HCT116 (cell line): ENCODE results near the gene PLPP6. TPM values are rescaled to one million over a fixed set of nuclear protein-coding genes. Genes with fewer than 3 reads are reported as not detected.

ENCODE experiments used
- ATAC-seq: fragments of 200-7000 bp; cut with Tn5 transposase; 2 replicates; pipeline ENCODE4 v1.9.1; 2020; ENCODE audit warnings: mild to moderate bottlenecking, moderate library complexity
- BruUV-seq: library from RNA; stranded (reverse); fragments of 400-500 nt; replicated peaks from 2 replicates; lab custom pipeline; 2021; lab: Mats Ljungman, UMichigan
- CTCF ChIA-PET: fragments of 300-600 bp; sonication (Branson Sonifier 250); formaldehyde crosslinking; loops from one replicate; lab custom pipeline; 2021; ENCODE audit warnings: antibody characterized with exemption; lab: Charles Lee
- POLR2A ChIA-PET: fragments of 300-600, 350-600 bp; sonication (Branson Sonifier 250); formaldehyde crosslinking; loops from one replicate; lab custom pipeline; 2021; ENCODE audit warnings: antibody characterized with exemption; lab: Charles Lee
- RAD21 ChIA-PET, 2 experiments: fragments of 300-600 bp; sonication (Branson Sonifier 250); formaldehyde crosslinking; loops; one replicate each; lab custom pipeline; 2023; ENCODE audit warnings: low total read pairs in 2 of 2; ENCODE audit not compliant: uncharacterized antibody in 2 of 2, unreplicated experiment in 2 of 2, low non-redundant PET in 1 of 2; lab: Charles Lee
- DNase-seq: peaks from one replicate; pipeline ENCODE4 v3.0.0-alpha.2; 2010; ENCODE audit warnings: low read depth, low spot score
- H2AFZ ChIP-seq: fragments of 200-600 bp; shearing (Covaris generic), sonication (generic); 2 replicates; pipeline ENCODE4 v1.6.1; 2017; ENCODE audit warnings: low read depth, mixed run types, mixed read lengths, antibody characterized with exemption, low read length; ENCODE audit not compliant: poor library complexity, severe bottlenecking
- H3K27ac ChIP-seq: 2 replicates; pipeline ENCODE4 v1.5.1; 2012; ENCODE audit warnings: low read depth, low read length
- H3K27me3 ChIP-seq: fragments of 200-600 bp; sonication (generic); 2 replicates; pipeline ENCODE4 v1.6.1; 2016; ENCODE audit warnings: mixed run types, low read length, mixed read lengths; ENCODE audit not compliant: insufficient read depth
- H3K36me3 ChIP-seq, 2 experiments: fragments of 200-500 bp in 1 of 2; fragments of 200-600 bp in 1 of 2; sonication (Bioruptor generic) in 1 of 2; sonication (generic) in 1 of 2; 2 replicates each; pipeline versions ENCODE4 v1.5.1 to v1.6.1; 2014 to 2016; ENCODE audit warnings: low read length in 2 of 2, inconsistent platforms in 1 of 2, mixed read lengths in 1 of 2, mixed run types in 1 of 2; ENCODE audit not compliant: insufficient read depth in 2 of 2, control insufficient read depth in 1 of 2
- H3K4me1 ChIP-seq, 2 experiments: fragments of 200-600 bp in 1 of 2; sonication (generic) in 1 of 2; 2 replicates each; pipeline versions ENCODE4 v1.5.1 to v1.6.1; 2012 to 2017; ENCODE audit warnings: low read length in 2 of 2, inconsistent platforms in 1 of 2, mild to moderate bottlenecking in 1 of 2, mixed read lengths in 1 of 2, mixed run types in 1 of 2, moderate library complexity in 1 of 2; ENCODE audit not compliant: insufficient read depth in 2 of 2, control insufficient read depth in 1 of 2
- H3K4me2 ChIP-seq: fragments of 200-600 bp; sonication (generic); 2 replicates; pipeline ENCODE4 v1.6.1; 2017; ENCODE audit warnings: mixed run types, low read length, mixed read lengths
- H3K4me3 ChIP-seq, 2 experiments: fragments of 200-600 bp in 1 of 2; sonication (generic) in 1 of 2; replicated peaks in 1 of 2; 2 replicates each; pipeline ENCODE4 v1.5.1; 2011 to 2016; ENCODE audit warnings: low read length in 2 of 2, control low read depth in 1 of 2, low read depth in 1 of 2, mild to moderate bottlenecking in 1 of 2, mixed read lengths in 1 of 2, mixed run types in 1 of 2
- H3K79me2 ChIP-seq: fragments of 200-600 bp; sonication (generic); 2 replicates; pipeline ENCODE4 v1.6.1; 2017; ENCODE audit warnings: mild to moderate bottlenecking, mixed run types, low read length, moderate library complexity, mixed read lengths; ENCODE audit not compliant: insufficient read depth
- H3K9ac ChIP-seq: fragments of 200-600 bp; sonication (generic); 2 replicates; pipeline ENCODE4 v1.6.1; 2016; ENCODE audit warnings: low read length, mixed read lengths
- H3K9me2 ChIP-seq: fragments of 200-600 bp; sonication (generic), shearing (Covaris generic); 2 replicates; pipeline ENCODE4 v1.6.1; 2017; ENCODE audit warnings: mixed run types, mild to moderate bottlenecking, moderate library complexity; ENCODE audit not compliant: insufficient read depth
- H3K9me3 ChIP-seq, 2 experiments: fragments of 200-500 bp in 1 of 2; fragments of 200-600 bp in 1 of 2; sonication (Bioruptor generic) in 1 of 2; sonication (generic) in 1 of 2; 2 replicates each; pipeline ENCODE4 v1.6.1; 2014 to 2017; ENCODE audit warnings: low read length in 2 of 2, mixed read lengths in 2 of 2, inconsistent platforms in 1 of 2, low read depth in 1 of 2, mild to moderate bottlenecking in 1 of 2, mixed run types in 1 of 2, moderate library complexity in 1 of 2; ENCODE audit not compliant: control insufficient read depth in 1 of 2, insufficient read depth in 1 of 2
- H4K20me1 ChIP-seq: fragments of 200-600 bp; sonication (generic), shearing (Covaris generic); 2 replicates; pipeline ENCODE4 v1.6.1; 2017; ENCODE audit warnings: mixed run types, mild to moderate bottlenecking, moderate library complexity; ENCODE audit not compliant: insufficient read depth
- CEBPB ChIP-seq: IDR thresholded peaks from 2 replicates; pipeline ENCODE4 v1.6.1; 2012; ENCODE audit warnings: low read depth
- ELF1 ChIP-seq: IDR thresholded peaks from 2 replicates; pipeline ENCODE4 v1.6.1; 2012; ENCODE audit warnings: low read depth, borderline replicate concordance
- EZH2 ChIP-seq: fragments of 200-600 bp; sonication (generic); IDR thresholded peaks from 2 replicates; pipeline ENCODE4 v1.6.1; 2017; ENCODE audit warnings: antibody characterized with exemption, mixed run types
- EZH2phosphoT487 ChIP-seq: fragments of 200-600 bp; IDR thresholded peaks from 2 replicates; pipeline ENCODE4 v1.6.1; 2018; ENCODE audit warnings: antibody characterized with exemption, borderline replicate concordance
- JUND ChIP-seq: IDR thresholded peaks from 2 replicates; pipeline ENCODE4 v1.6.1; 2012
- POLR2A ChIP-seq: IDR thresholded peaks from 2 replicates; pipeline ENCODE4 v1.7.0; 2011; ENCODE audit warnings: borderline replicate concordance; ENCODE audit not compliant: insufficient read depth, insufficient read length; ENCODE audit errors: extremely low read depth
- POLR2AphosphoS5 ChIP-seq: IDR thresholded peaks from 2 replicates; pipeline ENCODE4 v1.6.1; 2011; ENCODE audit warnings: mild to moderate bottlenecking, low read depth, low read length, moderate library complexity
- RAD21 ChIP-seq: IDR thresholded peaks from 2 replicates; pipeline ENCODE4 v1.6.1; 2012; ENCODE audit warnings: low read depth, mild to moderate bottlenecking
- SIN3A ChIP-seq: IDR thresholded peaks from 2 replicates; pipeline ENCODE4 v1.6.1; 2012; ENCODE audit warnings: low read depth
- SP1 ChIP-seq: IDR thresholded peaks from 2 replicates; pipeline ENCODE4 v1.6.1; 2012; ENCODE audit warnings: low read depth
- TCF7L2 ChIP-seq: IDR thresholded peaks from 2 replicates; pipeline ENCODE4 v1.7.0; 2011; ENCODE audit warnings: borderline replicate concordance, inconsistent platforms; ENCODE audit not compliant: insufficient read depth, insufficient read length; ENCODE audit errors: extremely low read depth
- YY1 ChIP-seq: IDR thresholded peaks from 2 replicates; pipeline ENCODE4 v1.6.1; 2011; ENCODE audit warnings: low read length, low read depth, moderate library complexity, mild to moderate bottlenecking; ENCODE audit not compliant: insufficient replicate concordance; ENCODE audit errors: extremely low read depth
- ZNF274 ChIP-seq: fragments of 200-500 bp; sonication (Bioruptor generic); IDR thresholded peaks from 2 replicates; pipeline ENCODE4 v1.6.1; 2014; ENCODE audit warnings: mild to moderate bottlenecking, low read depth, low read length, inconsistent platforms
- intact Hi-C: fragments of 100-400 bp; cut with micrococcal nuclease; formaldehyde crosslinking; loops from 2 replicates; pipeline ENCODE4 v1.10.0; 2022
- total RNA-seq: library from RNA; stranded (reverse); gene quantifications from one replicate; pipeline ENCODE4 v1.2.1, GENCODE V29; 2021; ENCODE audit not compliant: unreplicated experiment
- TF ChIP-seq, protein P1 (sequence below): IDR thresholded peaks from 2 replicates; pipeline ENCODE4 v1.6.1; 2011; ENCODE audit warnings: mild to moderate bottlenecking, low read length, moderate library complexity; ENCODE audit not compliant: insufficient replicate concordance; ENCODE audit errors: extremely low read depth
- TF ChIP-seq, protein P2 (sequence below): IDR thresholded peaks from 2 replicates; pipeline ENCODE4 v1.6.1; 2012
- TF ChIP-seq, protein P3 (sequence below): IDR thresholded peaks from 2 replicates; pipeline ENCODE4 v1.6.1; 2012; ENCODE audit warnings: low read depth

PLPP6 gene
- total RNA-seq, 1 experiment from 2014 or later = 5.0 TPM

DNA sequence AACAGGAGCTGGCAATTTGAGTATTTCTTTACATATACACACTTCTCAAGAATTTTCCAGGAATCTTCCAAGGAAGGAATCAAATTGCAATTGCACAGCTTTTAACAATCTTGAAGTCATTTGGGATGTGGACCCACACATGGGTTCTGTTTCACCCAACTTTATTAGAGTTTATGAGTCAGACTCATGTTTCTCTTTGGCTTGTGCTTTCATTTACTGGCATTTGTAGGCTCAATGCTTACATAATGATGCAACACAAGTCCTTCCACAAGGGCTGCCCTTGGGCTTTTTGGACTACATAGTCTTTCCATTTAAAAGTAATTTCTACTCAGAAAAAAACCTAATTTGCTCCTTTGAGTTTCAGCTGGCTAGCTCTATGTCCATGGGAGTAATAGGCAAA is 12.7 kb downstream of the PLPP6 start (continued):
- TF ChIP-seq, protein P1, sequence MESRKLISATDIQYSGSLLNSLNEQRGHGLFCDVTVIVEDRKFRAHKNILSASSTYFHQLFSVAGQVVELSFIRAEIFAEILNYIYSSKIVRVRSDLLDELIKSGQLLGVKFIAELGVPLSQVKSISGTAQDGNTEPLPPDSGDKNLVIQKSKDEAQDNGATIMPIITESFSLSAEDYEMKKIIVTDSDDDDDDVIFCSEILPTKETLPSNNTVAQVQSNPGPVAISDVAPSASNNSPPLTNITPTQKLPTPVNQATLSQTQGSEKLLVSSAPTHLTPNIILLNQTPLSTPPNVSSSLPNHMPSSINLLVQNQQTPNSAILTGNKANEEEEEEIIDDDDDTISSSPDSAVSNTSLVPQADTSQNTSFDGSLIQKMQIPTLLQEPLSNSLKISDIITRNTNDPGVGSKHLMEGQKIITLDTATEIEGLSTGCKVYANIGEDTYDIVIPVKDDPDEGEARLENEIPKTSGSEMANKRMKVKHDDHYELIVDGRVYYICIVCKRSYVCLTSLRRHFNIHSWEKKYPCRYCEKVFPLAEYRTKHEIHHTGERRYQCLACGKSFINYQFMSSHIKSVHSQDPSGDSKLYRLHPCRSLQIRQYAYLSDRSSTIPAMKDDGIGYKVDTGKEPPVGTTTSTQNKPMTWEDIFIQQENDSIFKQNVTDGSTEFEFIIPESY = no peak
- TF ChIP-seq ZNF274 (no peak), RAD21 (no peak), CEBPB (no peak), POLR2AphosphoS5 (no peak)
- TF ChIP-seq, protein P2, sequence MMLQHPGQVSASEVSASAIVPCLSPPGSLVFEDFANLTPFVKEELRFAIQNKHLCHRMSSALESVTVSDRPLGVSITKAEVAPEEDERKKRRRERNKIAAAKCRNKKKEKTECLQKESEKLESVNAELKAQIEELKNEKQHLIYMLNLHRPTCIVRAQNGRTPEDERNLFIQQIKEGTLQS = no peak

DNA sequence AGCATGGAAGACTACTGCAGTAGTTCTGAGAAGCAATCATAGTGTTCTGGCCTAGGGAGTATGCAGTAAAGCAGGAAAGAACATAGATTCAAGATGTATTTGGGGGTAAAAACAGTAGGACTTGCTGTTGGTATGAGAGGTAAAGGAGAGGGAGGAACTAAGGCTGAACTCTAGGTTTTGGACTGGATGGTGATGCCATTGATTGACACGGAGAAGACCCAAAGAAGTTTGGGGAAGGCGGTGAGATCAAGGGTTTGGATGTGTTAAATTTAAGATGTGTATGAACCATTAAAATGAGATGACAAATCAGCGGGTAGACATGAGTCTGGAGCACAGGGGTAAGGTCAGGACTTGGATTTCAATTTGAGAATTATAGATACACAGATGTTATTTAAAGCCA is 15.3 kb downstream of the PLPP6 start:
- H3K27ac ChIP-seq = no peak overlapping the region
- DNase-seq = no peak
- no peaks in the 10 kb centered on the region for H3K27me3 ChIP-seq
- TF ChIP-seq, protein P3, sequence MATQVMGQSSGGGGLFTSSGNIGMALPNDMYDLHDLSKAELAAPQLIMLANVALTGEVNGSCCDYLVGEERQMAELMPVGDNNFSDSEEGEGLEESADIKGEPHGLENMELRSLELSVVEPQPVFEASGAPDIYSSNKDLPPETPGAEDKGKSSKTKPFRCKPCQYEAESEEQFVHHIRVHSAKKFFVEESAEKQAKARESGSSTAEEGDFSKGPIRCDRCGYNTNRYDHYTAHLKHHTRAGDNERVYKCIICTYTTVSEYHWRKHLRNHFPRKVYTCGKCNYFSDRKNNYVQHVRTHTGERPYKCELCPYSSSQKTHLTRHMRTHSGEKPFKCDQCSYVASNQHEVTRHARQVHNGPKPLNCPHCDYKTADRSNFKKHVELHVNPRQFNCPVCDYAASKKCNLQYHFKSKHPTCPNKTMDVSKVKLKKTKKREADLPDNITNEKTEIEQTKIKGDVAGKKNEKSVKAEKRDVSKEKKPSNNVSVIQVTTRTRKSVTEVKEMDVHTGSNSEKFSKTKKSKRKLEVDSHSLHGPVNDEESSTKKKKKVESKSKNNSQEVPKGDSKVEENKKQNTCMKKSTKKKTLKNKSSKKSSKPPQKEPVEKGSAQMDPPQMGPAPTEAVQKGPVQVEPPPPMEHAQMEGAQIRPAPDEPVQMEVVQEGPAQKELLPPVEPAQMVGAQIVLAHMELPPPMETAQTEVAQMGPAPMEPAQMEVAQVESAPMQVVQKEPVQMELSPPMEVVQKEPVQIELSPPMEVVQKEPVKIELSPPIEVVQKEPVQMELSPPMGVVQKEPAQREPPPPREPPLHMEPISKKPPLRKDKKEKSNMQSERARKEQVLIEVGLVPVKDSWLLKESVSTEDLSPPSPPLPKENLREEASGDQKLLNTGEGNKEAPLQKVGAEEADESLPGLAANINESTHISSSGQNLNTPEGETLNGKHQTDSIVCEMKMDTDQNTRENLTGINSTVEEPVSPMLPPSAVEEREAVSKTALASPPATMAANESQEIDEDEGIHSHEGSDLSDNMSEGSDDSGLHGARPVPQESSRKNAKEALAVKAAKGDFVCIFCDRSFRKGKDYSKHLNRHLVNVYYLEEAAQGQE = no peak
- TF ChIP-seq SIN3A (no peak), TCF7L2 (no peak), CEBPB (no peak), ELF1 (no peak), SP1 (no peak), EZH2phosphoT487 (no peak), RAD21 (no peak), EZH2 (no peak), ZNF274 (no peak), YY1 (no peak), POLR2A (no peak), POLR2AphosphoS5 (no peak), JUND (no peak)
- TF ChIP-seq, protein P2 = no peak
- H3K36me3 ChIP-seq = no peaks in the 10 kb centered on the region
- peaks cover 27% of the 10 kb centered on the region for H3K79me2 ChIP-seq
- intact Hi-C loops = no loop called here
- ChIA-PET RAD21 (no interaction called here), POLR2A (no interaction called here), CTCF (no interaction called here)
- H3K4me1 ChIP-seq = peaks cover 15 to 23% of the 10 kb centered on the region in 2 experiments
- H4K20me1 ChIP-seq = no peaks in the 10 kb centered on the region
- H3K4me2 ChIP-seq = peak overlapping the region; percentile 91; the same call in 1 of the 2 replicates
- no peak overlapping the region for H3K9ac ChIP-seq
- no peak for ATAC-seq
- H2AFZ ChIP-seq = no peak overlapping the region
- no TSS peak for BruUV-seq
- no peaks in the 10 kb centered on the region for H3K9me2 ChIP-seq
- H3K4me3 ChIP-seq = no peak overlapping the region
- H3K9me3 ChIP-seq = no peaks in the 10 kb centered on the region
